Measurements from ENCODE around the gene LUC7L. TPM values are rescaled to one million over a fixed set of nuclear protein-coding genes. Genes with fewer than 3 reads are reported as not detected.
"Not testable (repeated sequence)": the region's sequence is repeated elsewhere in the genome, so short reads cannot be mapped to it uniquely, and the experiment has no call there.

The LUC7L gene
- total and polyA plus RNA-seq, 2 of the 8 experiments (the other 6 are each of a cell fraction or from before 2014, with no cell fraction given) = 49.7 to 129 TPM

DNA sequence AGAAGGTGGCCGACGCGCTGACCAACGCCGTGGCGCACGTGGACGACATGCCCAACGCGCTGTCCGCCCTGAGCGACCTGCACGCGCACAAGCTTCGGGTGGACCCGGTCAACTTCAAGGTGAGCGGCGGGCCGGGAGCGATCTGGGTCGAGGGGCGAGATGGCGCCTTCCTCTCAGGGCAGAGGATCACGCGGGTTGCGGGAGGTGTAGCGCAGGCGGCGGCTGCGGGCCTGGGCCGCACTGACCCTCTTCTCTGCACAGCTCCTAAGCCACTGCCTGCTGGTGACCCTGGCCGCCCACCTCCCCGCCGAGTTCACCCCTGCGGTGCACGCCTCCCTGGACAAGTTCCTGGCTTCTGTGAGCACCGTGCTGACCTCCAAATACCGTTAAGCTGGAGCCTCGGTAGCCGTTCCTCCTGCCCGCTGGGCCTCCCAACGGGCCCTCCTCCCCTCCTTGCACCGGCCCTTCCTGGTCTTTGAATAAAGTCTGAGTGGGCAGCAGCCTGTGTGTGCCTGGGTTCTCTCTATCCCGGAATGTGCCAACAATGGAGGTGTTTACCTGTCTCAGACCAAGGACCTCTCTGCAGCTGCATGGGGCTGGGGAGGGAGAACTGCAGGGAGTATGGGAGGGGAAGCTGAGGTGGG lies 55.9 kb downstream of the LUC7L start:
- H3K9ac ChIP-seq (replicated peaks in 1 of 4; ENCODE audit: extremely low read depth in 1 of 4, low read depth in 3 of 4, low read length in 3 of 4); H3K4me2 ChIP-seq (ENCODE audit: insufficient read depth in 1 of 2, low read depth in 2 of 2, low read length in 2 of 2); H2BK5ac ChIP-seq (ENCODE audit: low read depth, low read length); DNase-seq (ENCODE audit: low read depth in 1 of 2, low spot score in 2 of 2); H3K9me3 ChIP-seq (ENCODE audit: insufficient read depth in 2 of 2, low read depth in 1 of 2, low read length in 1 of 2); H2BK120ac ChIP-seq (replicated peaks; ENCODE audit: low read depth, low read length); H2BK20ac ChIP-seq (ENCODE audit: low read length); CTCF ChIA-PET (ENCODE audit: partially characterized antibody); H3K4me3 ChIP-seq (ENCODE audit: extremely low read depth in 1 of 4, insufficient read depth in 2 of 4, low read depth in 3 of 4, low read length in 4 of 4); H3K18ac ChIP-seq (ENCODE audit: extremely low read depth, low read length); H4K8ac ChIP-seq (ENCODE audit: extremely low read depth, insufficient read depth, low read length); H3K4ac ChIP-seq (replicated peaks; ENCODE audit: insufficient read length, low read depth, low read length); H3K36me3 ChIP-seq (ENCODE audit: control insufficient read depth in 2 of 4, insufficient read depth in 4 of 4, low read length in 3 of 4); H4K5ac ChIP-seq (ENCODE audit: insufficient read length, low read depth, low read length); H2AFZ ChIP-seq (ENCODE audit: low read length); H4K91ac ChIP-seq (replicated peaks; ENCODE audit: insufficient read length, low read length); H2BK12ac ChIP-seq (ENCODE audit: low read depth, low read length); H2BK15ac ChIP-seq (ENCODE audit: low read length); H3K23me2 ChIP-seq (ENCODE audit: low read depth, low read length); H3K79me1 ChIP-seq (ENCODE audit: low read depth, low read length); FAIRE-seq; H3K79me2 ChIP-seq (ENCODE audit: control insufficient read depth in 1 of 2, insufficient read depth in 2 of 2, low read length in 2 of 2); H3K27ac ChIP-seq (ENCODE audit: low read depth, low read length); H3K56ac ChIP-seq (replicated peaks; ENCODE audit: insufficient read length, low read depth, low read length); H3K14ac ChIP-seq (ENCODE audit: insufficient read length); POLR2A ChIA-PET (ENCODE audit: partially characterized antibody); H3K23ac ChIP-seq (ENCODE audit: insufficient read length); H2AK5ac ChIP-seq (ENCODE audit: low read depth, low read length): not testable (repeated sequence)
- WGBS, 2 experiments (ENCODE audit: extremely low coverage in 1 of 2, insufficient coverage in 1 of 2, insufficient read length in 1 of 2, insufficient replicate concordance in 2 of 2, low coverage in 1 of 2, low lambda C conversion rate in 2 of 2, missing lambda C conversion rate in 1 of 2) = 15% methylated on average over 13 of the region's 44 CpGs; no CpG with 5 or more reads in 1 of the 2 experiments
- Histone ChIP-seq H3K27me3 (replicated peaks in 1 of 4; ENCODE audit: control insufficient read depth in 3 of 4, extremely low read depth in 1 of 4, insufficient read depth in 3 of 4, low read length in 3 of 4) (peaks cover 54 to 83% (median 74%) of the 10 kb centered on the region in 4 experiments), H4K20me1 (replicated peaks in 1 of 2; ENCODE audit: control insufficient read depth in 1 of 2, insufficient read depth in 2 of 2, low read length in 2 of 2) (peaks cover 8 to 20% of the 10 kb centered on the region in 2 experiments), H3K4me1 (replicated peaks in 1 of 4; ENCODE audit: control insufficient read depth in 3 of 4, insufficient read depth in 4 of 4, low read length in 3 of 4) (peaks cover 0 to 12% (median 1%) of the 10 kb centered on the region in 4 experiments; a peak in 4 of 7 replicates)
- peak; percentile 45 for TF ChIP-seq EZH2 (IDR thresholded peaks at IDR 0.05; ENCODE audit: low read depth, low read length, severe bottlenecking)
